IMR-90 (cell line): ENCODE data around the gene FARP1. TPM values are rescaled to one million over a fixed set of nuclear protein-coding genes. Genes with fewer than 3 reads are reported as not detected.

Experiments
- ATAC-seq: fragments of 200-7000 bp; cut with Tn5 transposase; 2 replicates; pipeline ENCODE4 v1.9.1; 2020; ENCODE audit warnings: low read depth, mild to moderate bottlenecking, moderate library complexity
- BruUV-seq: library from RNA; stranded (reverse); fragments of 400-500 nt; replicated peaks from 2 replicates; lab custom pipeline; 2021; lab: Mats Ljungman, UMichigan
- CTCF ChIA-PET: fragments of 300-600 bp; formaldehyde crosslinking; extraction: SDS; loops from one replicate; lab custom pipeline; 2021; ENCODE audit warnings: antibody characterized with exemption; lab: Yijun Ruan, JAX
- POLR2A ChIA-PET: fragments of 300-600 bp; sonication (Branson Sonifier 250); formaldehyde crosslinking; loops from one replicate; lab custom pipeline; 2022; ENCODE audit warnings: antibody characterized with exemption; ENCODE audit not compliant: unreplicated experiment; lab: Charles Lee
- DNase-seq: peaks from one replicate; pipeline ENCODE4 v3.0.0; 2013
- H2AFZ ChIP-seq: replicated peaks from 2 replicates; pipeline ENCODE3; 2013; ENCODE audit warnings: low read length, mild to moderate bottlenecking; ENCODE audit not compliant: poor library complexity
- H2AK5ac ChIP-seq: 2 replicates; pipeline ENCODE4 v1.6.1; 2013; ENCODE audit warnings: low read depth, low read length, inconsistent platforms
- H2AK9ac ChIP-seq: replicated peaks from 2 replicates; pipeline ENCODE3; 2013; ENCODE audit warnings: mild to moderate bottlenecking, low read depth, low read length, moderate library complexity; ENCODE audit not compliant: poor library complexity
- H2BK120ac ChIP-seq: 2 replicates; pipeline ENCODE4 v1.6.1; 2013; ENCODE audit warnings: low read depth, low read length, inconsistent platforms
- H2BK15ac ChIP-seq: 3 replicates; pipeline ENCODE4 v1.6.1; 2013; ENCODE audit warnings: low read depth, low read length, inconsistent platforms
- H2BK20ac ChIP-seq: 2 replicates; pipeline ENCODE4 v1.6.1; 2013; ENCODE audit warnings: low read depth, mild to moderate bottlenecking, inconsistent platforms, low read length, moderate library complexity
- H2BK5ac ChIP-seq: 2 replicates; pipeline ENCODE4 v1.6.1; 2013; ENCODE audit warnings: mild to moderate bottlenecking, low read depth, low read length, inconsistent platforms; ENCODE audit not compliant: poor library complexity, severe bottlenecking
- H3K14ac ChIP-seq: replicated peaks from 2 replicates; pipeline ENCODE4 v1.6.1; 2013; ENCODE audit warnings: low read depth, low read length, inconsistent platforms
- H3K18ac ChIP-seq: 2 replicates; pipeline ENCODE4 v1.6.1; 2013; ENCODE audit warnings: low read depth, low read length, control low read depth
- H3K23ac ChIP-seq: 2 replicates; pipeline ENCODE4 v1.6.1; 2013; ENCODE audit warnings: low read depth, low read length, inconsistent platforms
- H3K27ac ChIP-seq: 2 replicates; pipeline ENCODE4 v1.5.1; 2013; ENCODE audit warnings: mild to moderate bottlenecking, control low read depth, low read length; ENCODE audit not compliant: insufficient read depth
- H3K27me3 ChIP-seq: 2 replicates; pipeline ENCODE4 v1.6.1; 2013; ENCODE audit warnings: low read length; ENCODE audit not compliant: control insufficient read depth, insufficient read depth
- H3K36me3 ChIP-seq: 2 replicates; pipeline ENCODE4 v1.6.1; 2013; ENCODE audit warnings: low read length, mixed read lengths; ENCODE audit not compliant: control insufficient read depth, insufficient read depth
- H3K4ac ChIP-seq: 2 replicates; pipeline ENCODE4 v1.6.1; 2013; ENCODE audit warnings: low read depth, low read length, inconsistent platforms
- H3K4me1 ChIP-seq: 2 replicates; pipeline ENCODE4 v1.6.1; 2013; ENCODE audit warnings: low read length, mixed read lengths; ENCODE audit not compliant: control insufficient read depth, insufficient read depth
- H3K4me2 ChIP-seq: 2 replicates; pipeline ENCODE4 v1.6.1; 2013; ENCODE audit warnings: low read depth, mild to moderate bottlenecking, control low read depth, low read length, moderate library complexity
- H3K4me3 ChIP-seq: 2 replicates; pipeline ENCODE4 v1.5.1; 2013; ENCODE audit warnings: low read depth, mild to moderate bottlenecking, control low read depth, low read length, moderate library complexity; ENCODE audit not compliant: insufficient read depth
- H3K56ac ChIP-seq: 2 replicates; pipeline ENCODE4 v1.6.1; 2013; ENCODE audit warnings: low read length, inconsistent platforms; ENCODE audit not compliant: insufficient read depth; ENCODE audit errors: extremely low read depth
- H3K79me1 ChIP-seq, 2 experiments: 2 replicates each; pipeline ENCODE4 v1.6.1; 2013; ENCODE audit warnings: low read length in 2 of 2, inconsistent platforms in 1 of 2, low read depth in 1 of 2
- H3K9ac ChIP-seq: 2 replicates; pipeline ENCODE4 v1.6.1; 2013; ENCODE audit warnings: low read depth, low read length, control low read depth
- H3K9me1 ChIP-seq: 2 replicates; pipeline ENCODE4 v1.6.1; 2013; ENCODE audit warnings: low read length, inconsistent platforms; ENCODE audit not compliant: insufficient read depth
- H3K9me3 ChIP-seq: 2 replicates; pipeline ENCODE4 v1.6.1; 2013; ENCODE audit warnings: low read length; ENCODE audit not compliant: control insufficient read depth, insufficient read depth
- H4K20me1 ChIP-seq: 2 replicates; pipeline ENCODE4 v1.6.1; 2013; ENCODE audit warnings: low read length, inconsistent platforms; ENCODE audit not compliant: insufficient read depth
- H4K5ac ChIP-seq: 2 replicates; pipeline ENCODE4 v1.6.1; 2013; ENCODE audit warnings: mild to moderate bottlenecking, low read depth, low read length, control low read depth
- H4K8ac ChIP-seq, 2 experiments: 2 replicates each; pipeline ENCODE4 v1.6.1; 2013; ENCODE audit warnings: low read depth in 2 of 2, low read length in 2 of 2, control low read depth in 1 of 2, inconsistent platforms in 1 of 2
- H4K91ac ChIP-seq: 2 replicates; pipeline ENCODE4 v1.6.1; 2013; ENCODE audit warnings: low read depth, low read length, inconsistent platforms; ENCODE audit not compliant: insufficient read depth
- BHLHE40 ChIP-seq: fragments of 150-350 bp; IDR thresholded peaks from 2 replicates; pipeline ENCODE4 v1.6.1; 2016; ENCODE audit warnings: mild to moderate bottlenecking, low read depth, low read length
- CEBPB ChIP-seq: IDR thresholded peaks from 2 replicates; pipeline ENCODE4 v1.6.1; 2012; ENCODE audit warnings: low read depth, low read length, improper control_type of control experiment
- CHD1 ChIP-seq: IDR thresholded peaks from 2 replicates; pipeline ENCODE4 v1.6.1; 2012; ENCODE audit warnings: low read depth, low read length, improper control_type of control experiment
- FOS ChIP-seq: fragments of 150-350 bp; IDR thresholded peaks from 2 replicates; pipeline ENCODE4 v1.6.1; 2016; ENCODE audit warnings: low read depth, low read length
- MAFK ChIP-seq: IDR thresholded peaks from 2 replicates; pipeline ENCODE4 v1.6.1; 2012; ENCODE audit warnings: low read depth, low read length, improper control_type of control experiment
- MAZ ChIP-seq: IDR thresholded peaks from 2 replicates; pipeline ENCODE4 v1.6.1; 2012; ENCODE audit warnings: low read depth, mild to moderate bottlenecking, low read length, improper control_type of control experiment, moderate library complexity, borderline replicate concordance
- MXI1 ChIP-seq: IDR thresholded peaks from 2 replicates; pipeline ENCODE4 v1.6.1; 2012; ENCODE audit warnings: low read depth, mild to moderate bottlenecking, low read length, moderate library complexity, borderline replicate concordance
- NFE2L2 ChIP-seq: fragments of 150-350 bp; IDR thresholded peaks from 2 replicates; pipeline ENCODE4 v1.6.1; 2016; ENCODE audit warnings: low read depth, mild to moderate bottlenecking, low read length
- POLR2A ChIP-seq: IDR thresholded peaks from 2 replicates; pipeline ENCODE4 v1.6.1; 2012; ENCODE audit warnings: mild to moderate bottlenecking, low read depth, low read length
- RCOR1 ChIP-seq: IDR thresholded peaks from 2 replicates; pipeline ENCODE4 v1.6.1; 2012; ENCODE audit warnings: mild to moderate bottlenecking, low read length, improper control_type of control experiment; ENCODE audit not compliant: insufficient replicate concordance
- SMC3 ChIP-seq: fragments of 150-350 bp; IDR thresholded peaks from 2 replicates; pipeline ENCODE4 v1.6.1; 2016; ENCODE audit warnings: low read depth, mild to moderate bottlenecking, antibody characterized with exemption, low read length, moderate library complexity
- WGBS, 2 experiments: methylation state at CpG; one replicate each; pipeline versions ENCODE4 v1.1.5 to v1.1.7; 2013; ENCODE audit warnings: missing lambda C conversion rate in 2 of 2; ENCODE audit not compliant: insufficient read length in 1 of 2; ENCODE audit errors: extremely low coverage in 2 of 2; 5-methylcytosine and 5-hydroxymethylcytosine counted together
- dilution Hi-C: fragments of 300-500 bp; cut with HindIII; formaldehyde crosslinking; loops from one replicate; pipeline ENCODE4 v1.14.3; 2018; ENCODE audit warnings: low sequenced_read_pairs; ENCODE audit not compliant: unreplicated experiment
- in situ Hi-C: fragments of 300-500 bp; cut with MboI; formaldehyde crosslinking; loops from 3 replicates; pipeline ENCODE4 v1.14.3; 2019; ENCODE audit warnings: low sequenced_read_pairs, inconsistent platforms, mixed read lengths
- intact Hi-C: fragments of 100-400 bp; cut with micrococcal nuclease; formaldehyde crosslinking; loops from 2 replicates; pipeline ENCODE4 v1.10.0; 2022
- polyA plus RNA-seq, 3 experiments: library from polyadenylated mRNA; depleted of rRNA; stranded (reverse); fragments of >200 nt; gene quantifications; 2 replicates each; pipeline ENCODE4 v1.2.3, GENCODE V29; 2012; ENCODE audit warnings: low replicate concordance in 1 of 3
- total RNA-seq: library from RNA; depleted of rRNA; stranded (reverse); fragments of >200 nt; gene quantifications from 2 replicates; pipeline ENCODE4 v1.2.3, GENCODE V29; 2012
- TF ChIP-seq, protein P1 (sequence below): fragments of 150-350 bp; IDR thresholded peaks from 2 replicates; pipeline ENCODE4 v1.6.1; 2016; ENCODE audit warnings: low read depth, mild to moderate bottlenecking, low read length, moderate library complexity, borderline replicate concordance
- TF ChIP-seq, protein P2 (sequence below): fragments of 150-350 bp; IDR thresholded peaks from 2 replicates; pipeline ENCODE4 v1.6.1; 2017; ENCODE audit warnings: mild to moderate bottlenecking, antibody characterized with exemption, low read length, low read depth
- TF ChIP-seq, protein P3 (sequence below): conservative IDR thresholded peaks from 2 replicates; pipeline ENCODE4 v1.5.1; 2012; ENCODE audit warnings: mild to moderate bottlenecking, low read depth, low read length, improper control_type of control experiment

FARP1 gene
- total and polyA plus RNA-seq, 2 of the 4 experiments (the other 2 are of a cell fraction), result 39.6 to 57.0 TPM

DNA sequence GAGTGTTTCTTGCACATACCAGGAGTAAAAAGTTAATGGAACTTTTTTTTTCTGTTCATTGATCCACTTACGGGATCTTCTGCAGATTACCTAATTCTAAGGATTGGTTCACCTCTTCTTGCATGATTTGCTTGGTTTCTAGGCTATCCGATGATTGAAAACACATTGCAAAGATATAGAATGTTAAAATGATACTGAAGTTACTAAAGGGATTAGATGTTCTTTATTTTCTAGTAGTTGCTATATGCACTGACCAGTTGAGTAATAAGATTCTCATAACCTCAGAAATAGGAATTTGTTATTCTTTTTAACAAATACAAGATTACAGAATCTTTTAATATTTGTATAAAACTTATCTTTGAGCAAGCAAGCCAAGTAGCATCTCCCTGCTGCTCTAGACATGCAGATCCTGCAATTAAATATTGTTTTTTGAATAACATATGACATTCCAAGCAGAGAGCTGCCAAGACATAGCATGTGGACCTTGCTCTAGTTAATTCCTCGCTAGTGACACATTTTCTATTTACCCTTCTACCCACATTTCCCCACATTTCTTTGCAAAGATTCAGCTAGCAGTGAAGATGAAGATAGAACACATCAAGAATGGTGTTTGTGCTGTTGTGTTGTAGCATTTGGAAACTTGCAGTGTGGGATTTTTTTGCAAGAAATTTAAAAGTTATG, 85.9 kb downstream of the FARP1 start:
- Histone ChIP-seq H3K36me3 (peaks cover 13% of the 10 kb centered on the region), H3K4me1 (peaks cover 20% of the 10 kb centered on the region), H3K4me3 (no peak overlapping the region), H3K4me2 (no peak overlapping the region; the same call in 1 of the 2 replicates), H2BK20ac (peak overlapping the region; percentile 11; the same call in 1 of the 2 replicates), H2BK120ac (no peak overlapping the region), H2AK5ac (no peak overlapping the region), H3K9me1 (peaks cover 22% of the 10 kb centered on the region), H2AK9ac (no peak overlapping the region), H3K18ac (peak overlapping the region; percentile 66), H2AFZ (no peak overlapping the region), H2BK5ac (peak overlapping the region; percentile 74), H3K9me3 (no peaks in the 10 kb centered on the region), H3K9ac (no peak overlapping the region), H3K79me1 (peaks cover 65 to 87% of the 10 kb centered on the region in 2 experiments), H3K27ac (peak overlapping the region; percentile 74; the same call in 1 of the 2 replicates), H3K14ac (no peak overlapping the region), H4K5ac (peak overlapping the region; percentile 39; the same call in 1 of the 2 replicates), H3K27me3 (no peaks in the 10 kb centered on the region), H2BK15ac (0 out of 3 replicates have a peak overlapping the region, but pooled peaks have one; percentile 3), H4K20me1 (peaks cover 21% of the 10 kb centered on the region), H3K23ac (no peak overlapping the region), H3K56ac (no peak overlapping the region), H4K91ac (0 out of 2 replicates have a peak overlapping the region, but pooled peaks have one; percentile 11), H3K4ac (no peak overlapping the region), H4K8ac (0 out of 4 replicates have a peak overlapping the region, but pooled peaks of 1 of the 2 experiments have one; percentile 43)
- ChIA-PET CTCF (no interaction called here), POLR2A (no interaction called here)
- TF ChIP-seq SMC3, result no peak
- TF ChIP-seq MAFK, result no peak
- no peak for TF ChIP-seq MAZ
- TF ChIP-seq BHLHE40, result no peak
- TF ChIP-seq, protein P1, sequence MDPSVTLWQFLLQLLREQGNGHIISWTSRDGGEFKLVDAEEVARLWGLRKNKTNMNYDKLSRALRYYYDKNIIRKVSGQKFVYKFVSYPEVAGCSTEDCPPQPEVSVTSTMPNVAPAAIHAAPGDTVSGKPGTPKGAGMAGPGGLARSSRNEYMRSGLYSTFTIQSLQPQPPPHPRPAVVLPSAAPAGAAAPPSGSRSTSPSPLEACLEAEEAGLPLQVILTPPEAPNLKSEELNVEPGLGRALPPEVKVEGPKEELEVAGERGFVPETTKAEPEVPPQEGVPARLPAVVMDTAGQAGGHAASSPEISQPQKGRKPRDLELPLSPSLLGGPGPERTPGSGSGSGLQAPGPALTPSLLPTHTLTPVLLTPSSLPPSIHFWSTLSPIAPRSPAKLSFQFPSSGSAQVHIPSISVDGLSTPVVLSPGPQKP, result no peak
- TF ChIP-seq RCOR1, result no peak
- no peak for TF ChIP-seq NFE2L2
- no peak for TF ChIP-seq CEBPB
- TF ChIP-seq, protein P2, sequence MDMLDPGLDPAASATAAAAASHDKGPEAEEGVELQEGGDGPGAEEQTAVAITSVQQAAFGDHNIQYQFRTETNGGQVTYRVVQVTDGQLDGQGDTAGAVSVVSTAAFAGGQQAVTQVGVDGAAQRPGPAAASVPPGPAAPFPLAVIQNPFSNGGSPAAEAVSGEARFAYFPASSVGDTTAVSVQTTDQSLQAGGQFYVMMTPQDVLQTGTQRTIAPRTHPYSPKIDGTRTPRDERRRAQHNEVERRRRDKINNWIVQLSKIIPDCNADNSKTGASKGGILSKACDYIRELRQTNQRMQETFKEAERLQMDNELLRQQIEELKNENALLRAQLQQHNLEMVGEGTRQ, result no peak
- TF ChIP-seq, protein P3, sequence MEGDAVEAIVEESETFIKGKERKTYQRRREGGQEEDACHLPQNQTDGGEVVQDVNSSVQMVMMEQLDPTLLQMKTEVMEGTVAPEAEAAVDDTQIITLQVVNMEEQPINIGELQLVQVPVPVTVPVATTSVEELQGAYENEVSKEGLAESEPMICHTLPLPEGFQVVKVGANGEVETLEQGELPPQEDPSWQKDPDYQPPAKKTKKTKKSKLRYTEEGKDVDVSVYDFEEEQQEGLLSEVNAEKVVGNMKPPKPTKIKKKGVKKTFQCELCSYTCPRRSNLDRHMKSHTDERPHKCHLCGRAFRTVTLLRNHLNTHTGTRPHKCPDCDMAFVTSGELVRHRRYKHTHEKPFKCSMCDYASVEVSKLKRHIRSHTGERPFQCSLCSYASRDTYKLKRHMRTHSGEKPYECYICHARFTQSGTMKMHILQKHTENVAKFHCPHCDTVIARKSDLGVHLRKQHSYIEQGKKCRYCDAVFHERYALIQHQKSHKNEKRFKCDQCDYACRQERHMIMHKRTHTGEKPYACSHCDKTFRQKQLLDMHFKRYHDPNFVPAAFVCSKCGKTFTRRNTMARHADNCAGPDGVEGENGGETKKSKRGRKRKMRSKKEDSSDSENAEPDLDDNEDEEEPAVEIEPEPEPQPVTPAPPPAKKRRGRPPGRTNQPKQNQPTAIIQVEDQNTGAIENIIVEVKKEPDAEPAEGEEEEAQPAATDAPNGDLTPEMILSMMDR, result no peak
- TF ChIP-seq MXI1, result no peak
- TF ChIP-seq FOS, result no peak
- no peak for TF ChIP-seq POLR2A
- no peak for TF ChIP-seq CHD1
- BruUV-seq, result no TSS peak
- intact Hi-C loops, result loop anchor here (2.0 kb wide), 1 partner anchor 72 kb away; no protein-coding TSS in a partner anchor
- peak; percentile 71 for ATAC-seq
- no CpG with 5 or more reads among the region's 3 CpGs for WGBS, 2 experiments
- in situ Hi-C loops, result no loop called here
- DNase-seq, result peak; percentile 74
- dilution Hi-C loops, result no loop called here
